LHCN-M2 (cell line): ENCODE measurements around the gene GRIN2A. TPM values are rescaled to one million over a fixed set of nuclear protein-coding genes. Genes with fewer than 3 reads are reported as not detected.

ENCODE experiments used
- DNase-seq: peaks from one replicate; pipeline ENCODE4 v3.0.0-alpha.2; 2012; ENCODE audit warnings: low read depth
- total RNA-seq: library from RNA; depleted of rRNA; stranded (reverse); fragments of >200 nt; gene quantifications from 2 replicates; pipeline ENCODE4 v1.2.3, GENCODE V29; 2014

The GRIN2A gene
- total RNA-seq, 1 experiment from 2014 or later = not detected

- no peak for DNase-seq
These were observed 406.2 kb downstream of the GRIN2A start for GRCh38 chr16:9775998-9776397.

GRCh38 chr16:9773289-9773688, 408.9 kb downstream of the GRIN2A start:
- no peak for DNase-seq

DNA sequence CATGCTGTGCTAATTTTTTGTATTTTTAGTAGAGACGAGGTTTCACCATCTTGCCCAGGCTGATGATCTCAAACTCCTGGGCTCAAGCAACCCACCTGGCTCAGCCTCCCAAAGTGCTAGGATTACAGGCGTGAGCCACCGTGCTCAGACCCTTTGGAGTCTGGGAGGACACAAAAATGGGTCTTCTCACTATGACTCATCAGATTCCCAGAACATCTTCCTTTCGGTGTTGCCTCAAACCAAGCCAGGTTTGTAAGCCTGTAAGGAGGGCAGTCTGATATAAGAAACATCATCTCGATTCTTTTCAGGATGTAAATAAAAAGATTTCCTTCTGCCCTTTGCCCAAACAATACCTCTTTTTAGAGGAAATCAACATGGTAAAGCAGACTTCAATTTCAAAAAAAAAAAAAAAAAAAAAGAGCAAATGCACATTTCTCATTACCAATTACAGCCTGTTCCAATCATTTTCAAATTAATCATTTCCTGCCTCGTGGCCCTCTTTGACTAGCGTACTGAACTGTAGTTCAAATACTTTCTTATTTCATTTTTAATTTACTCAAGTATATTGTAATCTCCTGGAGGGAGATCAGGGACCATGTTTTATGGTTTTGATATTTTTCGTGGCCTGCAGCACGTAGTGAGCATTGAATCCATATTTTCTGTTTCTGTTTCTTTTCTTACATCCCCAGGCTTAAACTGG, 409.6 kb downstream of the GRIN2A start:
- no peak for DNase-seq

DNA sequence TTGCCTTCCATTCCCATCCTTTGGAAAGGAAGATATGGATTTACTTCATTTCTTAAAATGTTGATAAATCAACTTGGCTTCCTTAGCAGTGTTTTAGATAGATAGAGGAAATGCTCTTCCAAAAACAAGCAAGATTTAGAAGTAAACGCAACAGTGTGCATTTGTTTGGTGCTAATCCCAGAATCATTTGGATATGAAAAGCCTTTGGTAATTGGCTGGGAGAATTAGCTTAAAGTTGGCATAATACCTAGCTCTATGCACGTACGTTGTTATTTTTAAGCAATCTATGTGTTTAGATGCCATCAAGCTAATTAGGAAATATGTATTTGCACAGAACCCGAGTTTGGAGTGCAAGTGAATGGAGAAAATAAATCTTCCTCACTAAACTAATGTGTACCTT, 415.3 kb downstream of the GRIN2A start:
- DNase-seq = no peak

GRCh38 chr16:9763505-9763904, 418.7 kb downstream of the GRIN2A start:
- DNase-seq = no peak

DNA sequence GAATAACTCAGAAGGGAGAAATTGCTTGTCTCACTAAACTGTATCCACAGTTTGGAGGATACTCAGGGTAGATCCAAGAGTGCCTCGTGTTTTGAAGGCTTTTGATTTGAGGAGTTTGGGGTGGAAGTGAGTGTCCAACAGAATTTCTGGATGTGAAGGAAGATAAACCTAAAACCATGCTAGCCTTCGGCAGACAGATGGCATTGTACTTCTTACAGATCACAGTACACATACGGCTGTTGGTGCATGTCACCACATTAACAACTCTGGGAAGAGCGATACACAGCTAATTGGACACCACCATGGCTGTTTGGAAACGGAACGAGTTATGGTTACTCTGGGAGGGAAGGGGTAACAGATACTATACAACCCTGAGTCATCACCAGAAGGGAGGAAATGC, 420.4 kb downstream of the GRIN2A start:
- DNase-seq = no peak

DNA sequence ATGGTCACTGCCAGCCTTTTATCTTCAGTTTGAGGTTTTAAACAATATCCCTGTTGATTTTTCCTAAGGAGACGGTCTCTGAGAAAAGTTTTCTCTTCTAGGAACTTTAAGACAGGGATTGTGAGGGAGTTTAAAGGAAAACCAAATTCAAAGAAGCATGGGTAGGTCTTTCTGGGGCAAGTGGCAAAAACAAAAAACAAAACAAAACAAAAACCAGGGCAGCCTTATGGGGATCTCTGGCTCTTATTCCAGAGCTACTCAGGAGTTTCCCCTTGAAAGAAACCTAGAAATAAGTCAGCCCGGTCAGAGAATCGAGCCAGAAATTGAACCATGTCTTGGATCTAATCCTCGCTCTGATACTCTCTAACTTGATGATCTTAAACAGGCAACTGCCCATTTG, 424.5 kb downstream of the GRIN2A start:
- no peak for DNase-seq

- no peak for DNase-seq
These were observed 425.8 kb downstream of the GRIN2A start for GRCh38 chr16:9756434-9756833.

DNA sequence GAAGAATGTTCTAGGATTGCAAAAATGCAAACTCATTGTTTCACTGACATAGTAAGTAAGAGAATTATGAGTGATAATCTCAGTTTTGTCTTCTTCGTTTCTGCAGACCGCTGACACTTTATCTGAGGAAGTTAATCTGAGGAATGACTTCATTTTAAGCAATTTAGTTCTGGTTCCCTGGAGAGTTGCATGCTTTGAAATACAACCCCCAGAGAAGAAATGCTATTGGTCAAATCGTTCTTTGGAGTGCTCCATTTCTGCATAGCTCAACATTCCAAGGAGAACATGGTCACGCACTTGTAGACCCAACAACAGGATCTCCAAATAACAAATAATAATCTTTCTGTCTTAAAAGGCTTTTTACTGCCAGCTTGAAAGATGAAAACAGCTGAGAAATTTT, 427.1 kb downstream of the GRIN2A start:
- DNase-seq = no peak

DNA sequence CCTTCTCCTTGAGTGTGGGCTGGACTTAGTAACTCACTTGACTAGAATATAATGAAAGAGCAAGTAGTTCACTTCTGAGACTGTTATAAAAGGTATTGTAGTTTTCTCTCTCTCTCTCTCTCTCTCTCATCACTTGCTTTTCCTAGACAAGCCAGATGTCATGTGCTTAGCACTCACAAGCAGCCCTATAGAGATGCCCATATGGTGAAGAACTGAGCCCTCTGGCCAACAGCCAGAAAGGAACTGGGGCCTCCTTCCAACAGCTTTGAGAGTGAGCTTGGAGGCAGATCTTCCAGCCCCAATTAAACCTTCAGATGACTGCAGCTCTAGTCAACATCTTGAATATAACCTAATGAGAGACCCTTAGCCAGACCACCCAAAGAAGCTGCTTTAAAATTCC, 440.5 kb downstream of the GRIN2A start:
- no peak for DNase-seq

GRCh38 chr16:9739301-9739700, 442.9 kb downstream of the GRIN2A start:
- DNase-seq = no peak

DNA sequence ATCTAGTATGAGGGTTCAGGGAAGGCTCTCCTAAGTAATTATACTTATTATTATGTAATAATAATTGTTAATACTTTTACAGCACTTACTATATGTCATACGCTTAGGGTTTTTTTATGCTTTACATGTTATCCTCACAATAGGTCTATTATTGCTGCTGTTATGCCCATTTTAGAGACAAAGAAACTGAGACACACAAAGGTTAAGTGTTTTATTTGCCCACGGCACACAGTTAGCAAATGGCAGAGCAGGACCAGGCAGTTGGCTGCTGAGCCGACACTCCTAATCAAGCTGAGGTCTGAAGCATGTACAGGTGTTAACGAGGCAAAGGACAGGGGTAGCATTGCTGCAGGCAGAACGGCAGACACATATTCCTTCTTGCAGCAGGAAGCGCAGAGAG, 443.5 kb downstream of the GRIN2A start:
- DNase-seq = no peak

- DNase-seq = no peak
These were observed 445.7 kb downstream of the GRIN2A start for GRCh38 chr16:9736547-9736946.

- no peak for DNase-seq
These were observed 459.1 kb downstream of the GRIN2A start for GRCh38 chr16:9723136-9723535.

- DNase-seq = no peak
These were observed 468.3 kb downstream of the GRIN2A start for GRCh38 chr16:9713907-9714306.

GRCh38 chr16:9713156-9713555, 469.1 kb downstream of the GRIN2A start:
- no peak for DNase-seq

GRCh38 chr16:9708972-9709620, 473.1 kb downstream of the GRIN2A start:
- no peak for DNase-seq

DNA sequence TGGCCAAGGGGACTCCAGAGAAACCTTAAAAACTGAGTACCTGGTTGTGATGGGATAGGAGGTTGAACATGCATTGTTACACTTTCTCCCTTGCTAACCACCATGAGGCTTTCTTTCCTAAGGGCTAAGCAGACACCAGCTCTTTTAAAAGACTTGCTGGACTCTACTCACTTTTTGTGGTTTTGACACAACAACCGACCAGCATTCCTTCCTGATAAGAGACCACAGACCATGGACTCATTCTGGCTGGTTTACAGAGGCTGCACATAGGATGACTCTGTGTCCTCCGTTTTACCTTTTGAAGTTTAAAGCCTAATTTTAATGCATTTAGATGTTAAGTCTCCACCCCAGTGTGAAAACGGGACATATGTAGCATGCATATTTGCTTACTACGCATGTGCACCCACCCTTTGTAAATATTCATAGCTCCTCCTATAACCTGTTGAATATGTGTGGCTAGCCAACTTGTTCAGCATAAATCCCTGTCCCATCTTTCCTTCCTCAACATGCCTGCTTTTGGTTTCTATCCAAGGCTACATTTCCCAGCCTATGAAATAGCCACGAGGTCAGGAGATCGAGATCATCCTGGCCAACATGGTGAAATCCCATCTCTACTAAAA, 475.9 kb downstream of the GRIN2A start:
- DNase-seq = no peak

DNA sequence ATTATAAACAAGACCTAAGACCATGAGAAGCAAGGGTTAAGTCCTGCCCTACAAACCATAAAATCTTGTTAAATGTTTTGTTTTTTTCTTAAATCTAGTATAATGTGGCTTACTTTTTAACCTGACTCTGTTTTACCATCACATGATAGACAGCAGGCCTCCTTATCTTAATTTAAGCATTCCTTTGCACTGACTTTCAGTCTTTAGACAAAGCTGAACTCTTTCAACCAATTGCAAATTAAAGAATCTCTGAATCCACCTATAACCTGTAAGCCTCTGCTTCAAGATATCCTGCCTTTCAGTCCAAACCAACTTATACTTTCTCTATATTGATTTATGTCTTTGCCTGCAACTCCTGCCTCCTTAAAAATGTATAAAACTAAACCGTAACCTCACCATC, 478.5 kb downstream of the GRIN2A start:
- DNase-seq = no peak
